GM21717 (cell line): ENCODE measurements around the gene TM9SF4.
A peak's percentile ranks its signal among the peaks of the same experiment; 100 is the strongest.

Source experiments
- ATAC-seq: cut with Tn5 transposase; IDR thresholded peaks from one replicate; pipeline ENCODE4 v1.9.1; 2021; ENCODE audit warnings: mild to moderate bottlenecking, moderate library complexity; ENCODE audit not compliant: unreplicated experiment

The TM9SF4 gene, protein sequence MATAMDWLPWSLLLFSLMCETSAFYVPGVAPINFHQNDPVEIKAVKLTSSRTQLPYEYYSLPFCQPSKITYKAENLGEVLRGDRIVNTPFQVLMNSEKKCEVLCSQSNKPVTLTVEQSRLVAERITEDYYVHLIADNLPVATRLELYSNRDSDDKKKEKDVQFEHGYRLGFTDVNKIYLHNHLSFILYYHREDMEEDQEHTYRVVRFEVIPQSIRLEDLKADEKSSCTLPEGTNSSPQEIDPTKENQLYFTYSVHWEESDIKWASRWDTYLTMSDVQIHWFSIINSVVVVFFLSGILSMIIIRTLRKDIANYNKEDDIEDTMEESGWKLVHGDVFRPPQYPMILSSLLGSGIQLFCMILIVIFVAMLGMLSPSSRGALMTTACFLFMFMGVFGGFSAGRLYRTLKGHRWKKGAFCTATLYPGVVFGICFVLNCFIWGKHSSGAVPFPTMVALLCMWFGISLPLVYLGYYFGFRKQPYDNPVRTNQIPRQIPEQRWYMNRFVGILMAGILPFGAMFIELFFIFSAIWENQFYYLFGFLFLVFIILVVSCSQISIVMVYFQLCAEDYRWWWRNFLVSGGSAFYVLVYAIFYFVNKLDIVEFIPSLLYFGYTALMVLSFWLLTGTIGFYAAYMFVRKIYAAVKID

DNA sequence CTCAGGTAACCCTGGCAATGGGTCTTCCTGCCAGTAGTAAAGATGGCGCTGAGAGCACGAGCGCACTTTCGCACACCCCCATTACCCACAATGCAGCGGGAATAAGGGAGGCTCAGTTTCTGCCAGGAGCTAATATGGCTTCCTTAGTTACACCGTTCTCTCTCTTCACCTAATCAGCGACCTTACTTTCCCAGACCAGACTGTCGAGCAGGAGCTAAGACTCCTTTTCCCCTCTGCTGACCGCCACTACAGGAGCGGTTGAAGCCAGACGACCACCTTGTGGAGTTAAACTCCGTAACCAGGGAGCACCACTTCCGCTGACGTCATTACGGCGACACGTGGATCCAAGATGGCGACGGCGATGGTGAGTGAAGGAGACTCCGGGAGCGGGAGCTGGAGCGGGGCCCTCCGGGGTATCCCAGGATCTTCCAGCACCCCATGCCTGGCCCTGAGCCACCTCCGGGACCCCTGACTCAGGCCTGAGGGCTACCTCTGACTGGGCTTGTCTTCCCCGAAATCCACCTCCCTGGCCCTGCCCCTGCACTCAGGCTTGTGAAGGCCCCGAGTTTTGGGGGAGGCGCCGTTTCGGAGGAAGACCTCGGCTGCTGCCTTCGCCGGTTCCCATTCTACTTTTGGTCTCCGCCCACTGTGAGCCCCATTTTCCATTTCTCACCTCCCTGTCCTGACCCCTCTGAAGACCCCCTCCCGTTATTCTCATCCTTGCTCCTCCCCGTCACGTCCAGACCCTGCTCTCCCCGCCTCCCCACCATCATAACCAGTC, at the start of gene TM9SF4:
TM9SF4 (plus strand) TSS at position 323 of the 781 bp plus-strand sequence; CDS start at position 350, 27 bp downstream.
- peak; percentile 78 for ATAC-seq

DNA sequence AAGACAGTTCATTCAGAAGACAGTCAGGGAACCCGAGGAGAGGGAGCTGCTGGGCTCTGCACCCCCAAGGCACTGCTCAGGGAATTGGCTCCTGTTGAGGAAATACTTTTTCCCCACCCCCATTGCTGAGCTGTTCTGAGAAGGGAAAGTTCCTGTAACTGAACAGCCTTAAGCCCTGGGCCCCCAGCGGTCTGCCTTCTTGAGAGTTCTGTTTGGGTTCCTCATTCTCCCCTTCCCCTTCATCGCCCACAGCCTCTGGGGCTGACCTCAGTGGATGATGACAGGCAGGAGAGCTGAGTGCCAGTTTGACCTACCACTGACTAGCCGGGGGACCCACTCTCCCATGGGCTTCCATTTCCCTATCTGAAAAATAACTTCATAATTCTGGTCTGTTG, 46.7 kb upstream of the TM9SF4 start:
- ATAC-seq = no peak

DNA sequence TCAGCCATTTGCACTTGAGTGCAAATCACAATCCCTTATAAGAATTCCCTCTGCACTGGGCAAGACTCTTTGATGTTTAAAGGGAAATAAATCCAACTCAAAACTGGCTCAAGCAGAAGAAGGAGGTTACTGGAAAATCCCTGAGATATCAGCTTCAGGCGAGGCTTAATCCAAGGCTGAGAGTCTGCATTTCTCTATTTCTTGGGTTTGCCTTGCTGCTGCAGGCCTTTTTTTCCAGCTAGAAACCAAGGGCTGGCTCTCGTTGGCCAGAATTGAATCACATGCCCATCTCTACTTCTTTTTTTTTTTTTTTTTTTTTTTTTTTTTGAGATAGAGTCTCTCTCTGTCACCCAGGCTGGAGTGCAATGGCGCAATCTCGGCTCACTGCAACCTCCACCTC, 45.8 kb upstream of the TM9SF4 start:
- no peak for ATAC-seq

DNA sequence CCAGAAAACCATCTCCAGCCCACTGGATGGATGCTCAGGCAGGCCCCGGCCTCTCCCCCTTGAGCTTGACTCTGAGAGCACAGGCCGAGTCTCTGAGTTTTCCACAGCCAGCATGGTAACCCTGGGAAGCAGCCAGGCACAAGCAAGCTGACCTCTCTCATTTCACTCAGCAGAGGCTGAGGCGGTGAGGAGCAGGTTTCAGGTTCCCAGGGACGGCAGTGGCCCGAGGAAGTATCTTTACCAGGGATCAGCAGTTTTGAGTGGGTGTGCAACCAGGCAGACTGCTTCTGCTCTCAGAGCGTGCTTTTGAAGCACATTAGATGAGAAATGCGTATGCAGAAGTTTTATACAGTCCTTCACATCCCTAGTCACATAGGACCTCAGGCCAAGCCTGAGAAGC, 44.8 kb upstream of the TM9SF4 start:
- ATAC-seq = no peak

- no peak for ATAC-seq
Measured at GRCh38 chr20:32067234-32067821, 42.2 kb upstream of the TM9SF4 start.

DNA sequence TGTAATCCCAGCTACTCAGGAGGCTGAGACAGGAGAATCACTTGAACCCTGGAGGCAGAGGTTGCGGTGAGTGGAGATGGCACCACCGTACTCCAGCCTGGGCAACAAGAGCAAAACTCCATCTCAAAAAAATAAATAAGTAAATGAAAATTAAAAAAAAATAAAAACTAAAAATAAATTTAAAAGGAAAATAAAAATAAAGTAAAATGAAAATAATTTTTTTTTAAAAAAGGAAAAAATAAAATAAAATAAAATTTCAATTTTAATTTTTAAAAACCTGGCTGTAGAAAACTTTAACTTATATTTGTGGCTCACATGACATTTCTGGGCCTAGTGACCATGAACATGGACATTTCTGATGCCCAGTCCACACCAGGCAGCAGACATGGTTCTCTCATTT, 41.3 kb upstream of the TM9SF4 start:
- no peak for ATAC-seq

GRCh38 chr20:32069711-32070110, 39.8 kb upstream of the TM9SF4 start:
- no peak for ATAC-seq

DNA sequence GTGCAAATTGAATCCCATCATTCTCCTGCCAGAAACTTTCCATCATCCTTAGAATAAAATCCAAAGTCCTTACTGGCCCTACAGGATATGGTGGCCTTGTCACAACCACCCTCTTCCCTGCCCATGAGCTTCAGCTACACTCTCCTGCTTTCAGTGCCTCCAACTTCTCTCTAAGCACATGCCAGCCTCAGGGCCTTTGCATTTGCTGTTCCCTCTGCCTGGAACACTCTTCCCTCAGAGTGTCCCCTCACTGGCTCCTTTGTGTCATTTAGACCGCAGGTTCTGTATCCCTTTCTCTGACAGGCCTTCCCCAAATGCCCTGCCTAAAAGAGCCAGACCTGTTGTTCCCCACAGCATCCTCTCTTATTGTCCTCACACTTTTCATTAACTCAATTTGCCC, 39.2 kb upstream of the TM9SF4 start:
- no peak for ATAC-seq

- ATAC-seq = no peak
Measured at GRCh38 chr20:32070690-32071213, 38.8 kb upstream of the TM9SF4 start.

- ATAC-seq = no peak
Measured at GRCh38 chr20:32071395-32072167, 37.9 kb upstream of the TM9SF4 start.

GRCh38 chr20:32072168-32072750, 37.3 kb upstream of the TM9SF4 start:
- ATAC-seq = no peak

DNA sequence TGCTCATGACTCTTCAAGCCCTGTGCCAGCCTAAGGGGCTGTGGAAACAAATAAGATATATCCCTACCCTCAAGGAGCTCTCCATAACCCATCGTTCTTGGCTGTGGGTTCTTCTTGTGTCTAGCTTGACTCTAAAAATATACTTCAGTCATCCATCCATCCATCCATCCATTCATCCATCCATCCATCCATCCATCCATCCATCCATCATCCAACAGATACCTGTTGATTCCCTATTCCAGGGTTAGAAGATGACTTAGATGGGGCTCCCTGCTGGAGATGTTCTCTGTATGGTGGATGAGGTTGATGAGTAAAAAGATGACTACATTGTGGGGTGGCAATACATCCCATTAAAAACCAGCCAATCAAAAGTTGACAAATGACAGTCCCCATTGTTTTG, 34.0 kb upstream of the TM9SF4 start:
- no peak for ATAC-seq

DNA sequence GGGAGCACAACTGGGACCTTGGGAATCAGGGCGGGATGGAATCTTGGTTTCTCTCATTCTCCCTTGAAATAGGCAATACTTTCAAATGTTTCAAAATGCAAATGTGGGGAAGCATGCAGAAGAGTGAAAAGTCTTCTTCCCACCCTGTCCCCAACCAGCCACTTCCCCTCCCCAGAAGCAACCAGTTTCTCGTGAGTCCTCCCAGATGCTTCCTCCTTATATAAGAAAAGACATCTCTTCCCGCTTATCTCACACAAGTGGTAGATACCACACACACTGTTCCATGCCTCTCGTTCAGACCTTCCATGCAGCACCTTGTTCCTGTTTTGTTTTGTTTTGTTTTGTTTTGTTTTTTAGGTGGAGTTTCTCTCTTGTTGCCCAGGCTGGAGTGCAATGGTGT, 32.3 kb upstream of the TM9SF4 start:
- ATAC-seq = no peak

- no peak for ATAC-seq
Measured at GRCh38 chr20:32078322-32078721, 31.2 kb upstream of the TM9SF4 start.

DNA sequence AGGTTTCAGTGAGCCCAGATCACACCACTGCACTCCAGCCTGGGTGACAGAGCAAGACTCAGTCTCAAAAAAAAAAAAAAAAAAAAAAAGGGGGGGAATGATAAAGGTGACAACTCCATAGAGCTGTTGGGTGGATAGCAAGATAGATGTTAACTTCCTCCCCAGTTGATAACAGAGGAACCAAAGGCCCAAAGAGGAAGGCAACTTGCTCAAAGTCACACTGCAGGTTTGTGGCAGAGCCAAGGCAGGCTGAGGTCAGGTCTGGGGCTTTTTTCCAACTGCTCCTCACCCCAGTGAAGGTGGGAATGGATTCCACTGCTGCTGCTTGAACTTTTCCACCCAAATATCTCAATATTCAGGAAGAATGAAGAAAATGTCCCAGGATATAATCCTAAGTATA, 30.7 kb upstream of the TM9SF4 start:
- ATAC-seq = no peak

- no peak for ATAC-seq
Measured at GRCh38 chr20:32079655-32080109, 29.8 kb upstream of the TM9SF4 start.

DNA sequence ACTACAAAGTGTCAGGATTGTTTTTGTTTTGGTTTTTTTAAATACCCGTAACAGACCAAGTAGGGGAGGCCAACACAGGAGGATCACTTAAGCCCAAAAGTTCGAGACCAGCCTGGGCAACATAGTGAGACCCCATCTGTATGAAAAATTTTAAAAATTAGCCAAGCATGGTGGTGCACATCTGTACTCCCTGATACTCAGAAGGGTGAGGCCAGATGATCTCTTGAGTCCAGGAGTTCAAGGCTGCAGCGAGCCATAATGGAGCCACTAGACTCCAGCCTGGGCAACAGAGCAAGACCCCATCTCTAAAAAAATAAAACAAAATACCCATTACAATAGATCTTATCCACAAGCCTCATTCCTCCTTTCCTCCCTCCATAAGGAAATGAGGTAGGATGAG, 28.7 kb upstream of the TM9SF4 start:
- ATAC-seq = no peak

- no peak for ATAC-seq
Measured at GRCh38 chr20:32083469-32083868, 26.0 kb upstream of the TM9SF4 start.

- ATAC-seq = no peak
Measured at GRCh38 chr20:32087070-32087469, 22.4 kb upstream of the TM9SF4 start.

- ATAC-seq = no peak
Measured at GRCh38 chr20:32088759-32089158, 20.8 kb upstream of the TM9SF4 start.
